NCI-H2171 treated with DMSO at 0.1 percent for 48 hours (cell line): ENCODE results near the gene PSMC3IP.

ENCODE experiments used
- DNase-seq: peaks from one replicate; lab custom pipeline; 2025; lab: John Stamatoyannopoulos, UW

PSMC3IP gene

GRCh38 chr17:42585353-42585752, 7.8 kb upstream of the PSMC3IP start:
- DNase-seq, result no peak

GRCh38 chr17:42584880-42585279, 7.4 kb upstream of the PSMC3IP start:
- DNase-seq, result no peak

- DNase-seq, result no peak
These were observed 4.3 kb upstream of the PSMC3IP start for GRCh38 chr17:42581744-42582270.

- DNase-seq, result no peak
These were observed 2.4 kb upstream of the PSMC3IP start for GRCh38 chr17:42579794-42580551.

DNA sequence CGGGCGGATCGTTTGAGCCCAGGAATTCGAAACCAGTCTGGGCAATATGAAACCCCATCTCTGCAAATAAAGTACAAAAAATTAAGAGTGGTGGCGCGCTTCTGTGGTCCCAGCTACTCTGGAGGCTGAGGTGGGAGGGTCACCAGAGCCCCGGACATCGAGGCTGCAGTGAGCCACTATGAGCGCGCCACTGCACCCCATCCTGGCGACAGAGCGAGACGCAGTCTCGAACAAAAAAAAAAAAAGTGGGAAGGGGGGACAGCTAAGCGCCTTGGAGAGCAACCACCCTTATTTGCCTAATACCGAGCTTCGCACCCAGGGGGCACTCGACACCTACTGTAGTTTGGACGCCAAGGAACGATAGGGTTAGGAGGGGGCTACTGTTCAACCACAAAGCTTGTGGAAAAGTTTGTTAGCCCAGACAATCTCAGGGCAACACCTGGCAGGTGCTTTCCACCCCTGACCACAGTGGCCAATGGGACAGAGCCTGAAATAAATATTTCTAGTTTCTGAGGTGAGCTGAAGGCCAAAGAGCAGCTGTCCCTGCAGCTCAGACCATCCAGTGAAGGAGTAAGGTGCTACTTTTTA, 847 bp upstream of the PSMC3IP start:
- peak; percentile 92 for DNase-seq

DNA sequence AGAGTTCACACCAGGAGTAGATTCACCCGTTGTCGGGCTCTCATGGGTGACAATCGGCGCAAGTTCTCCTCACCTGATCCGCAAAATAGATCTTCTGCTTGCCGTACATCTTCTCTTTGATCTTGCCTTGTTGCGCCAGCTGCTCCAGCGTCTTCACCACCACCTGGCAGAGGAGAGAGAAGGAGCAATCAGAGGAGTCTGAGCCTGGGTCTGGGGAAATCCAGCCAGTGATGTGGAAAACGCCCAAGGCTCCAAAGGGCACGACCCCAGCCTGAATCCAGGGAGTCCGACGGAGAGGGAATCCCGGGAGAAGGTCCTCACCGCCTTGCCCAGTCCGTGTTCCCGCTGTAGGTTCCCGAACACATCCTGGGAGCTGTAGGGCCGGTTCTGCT, 393 bp downstream of the PSMC3IP start:
- DNase-seq, result peak; percentile 63

- no peak for DNase-seq
These were observed 3.1 kb downstream of the PSMC3IP start for GRCh38 chr17:42574463-42574862.

- DNase-seq, result no peak
These were observed 4.4 kb downstream of the PSMC3IP start for GRCh38 chr17:42573095-42573494.

GRCh38 chr17:42571435-42572225, 5.9 kb downstream of the PSMC3IP start:
- DNase-seq, result no peak

DNA sequence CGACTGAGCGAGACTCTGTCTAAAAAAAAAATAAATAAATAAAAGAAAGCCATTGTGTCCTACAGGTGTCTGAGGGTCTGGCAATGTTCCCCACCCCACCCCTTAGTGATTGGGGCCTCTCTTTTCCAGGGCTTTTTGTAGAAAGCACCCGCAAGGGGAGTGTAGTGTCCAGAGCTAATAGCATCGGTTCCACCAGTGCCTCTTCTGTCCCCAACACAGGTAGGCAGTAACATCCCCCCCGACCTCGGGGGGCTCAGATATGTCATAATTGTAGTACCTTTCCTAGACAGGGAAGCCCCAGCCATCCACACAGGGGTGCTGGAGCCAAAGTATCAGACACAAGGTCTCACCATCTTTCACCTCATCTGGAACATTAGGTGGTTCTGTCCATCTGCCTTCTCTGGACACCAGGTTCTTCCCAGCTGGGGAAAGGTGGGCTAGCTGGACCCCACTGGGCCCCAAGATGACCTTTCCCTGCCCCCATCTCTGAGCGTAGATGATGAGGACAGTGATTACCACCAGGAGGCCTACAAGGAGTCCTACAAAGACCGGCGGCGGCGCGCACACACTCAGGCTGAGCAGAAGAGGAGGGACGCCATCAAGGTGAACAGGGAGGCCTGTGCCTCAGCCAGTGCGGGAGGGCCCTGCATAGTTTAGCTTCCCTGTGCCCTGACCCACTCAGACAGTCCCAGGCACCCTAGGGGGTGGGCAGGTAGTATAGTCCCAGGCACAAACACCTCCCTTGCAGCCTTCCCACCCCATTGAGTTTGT, 9.0 kb downstream of the PSMC3IP start:
- no peak for DNase-seq

DNA sequence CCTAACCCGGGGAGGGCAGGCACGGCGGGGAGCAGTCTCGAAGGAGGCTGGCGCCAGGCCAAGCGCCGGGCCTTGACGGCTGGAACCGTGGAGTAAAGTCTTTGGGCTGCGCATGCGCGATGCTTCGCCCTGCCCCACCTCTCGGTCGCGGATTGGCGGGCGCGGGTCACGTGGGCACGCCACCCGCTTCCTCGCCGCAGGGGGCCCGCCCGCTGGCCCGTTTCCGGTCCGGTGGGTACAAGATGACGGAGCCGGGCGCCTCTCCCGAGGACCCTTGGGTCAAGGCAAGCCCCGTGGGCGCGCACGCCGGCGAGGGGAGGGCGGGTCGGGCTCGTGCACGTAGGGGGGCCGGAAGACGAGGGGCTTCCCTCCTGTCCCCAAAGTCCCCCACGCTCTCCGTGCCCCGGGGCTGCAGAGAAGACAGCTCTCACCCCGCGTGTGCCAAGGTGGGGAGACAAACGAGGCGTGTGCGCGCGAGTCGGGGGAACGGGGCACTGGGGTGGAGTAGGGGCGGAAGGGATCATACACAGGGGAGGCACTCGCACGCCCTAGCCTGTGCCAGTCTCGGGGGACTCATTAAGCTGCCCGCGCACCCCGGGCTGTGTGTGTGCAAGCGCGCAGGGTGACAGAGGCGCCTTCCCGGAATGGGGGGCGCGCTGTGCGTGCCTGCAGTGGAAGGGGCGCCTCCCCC, 10.5 kb downstream of the PSMC3IP start, which contains the start of gene MLX:
Gene MLX, plus strand, starts transcription at position 218 of the 691 bp plus-strand sequence. Its CDS starts 25 bp downstream, at position 243.
- DNase-seq, result peak; percentile 91

- no peak for DNase-seq
These were observed 11.2 kb downstream of the PSMC3IP start for GRCh38 chr17:42566215-42566882.

- DNase-seq, result no peak
These were observed 11.9 kb downstream of the PSMC3IP start for GRCh38 chr17:42565523-42566214.

GRCh38 chr17:42564815-42565522, 12.6 kb downstream of the PSMC3IP start:
- no peak for DNase-seq

GRCh38 chr17:42563950-42564349, 13.6 kb downstream of the PSMC3IP start:
- DNase-seq, result no peak

DNA sequence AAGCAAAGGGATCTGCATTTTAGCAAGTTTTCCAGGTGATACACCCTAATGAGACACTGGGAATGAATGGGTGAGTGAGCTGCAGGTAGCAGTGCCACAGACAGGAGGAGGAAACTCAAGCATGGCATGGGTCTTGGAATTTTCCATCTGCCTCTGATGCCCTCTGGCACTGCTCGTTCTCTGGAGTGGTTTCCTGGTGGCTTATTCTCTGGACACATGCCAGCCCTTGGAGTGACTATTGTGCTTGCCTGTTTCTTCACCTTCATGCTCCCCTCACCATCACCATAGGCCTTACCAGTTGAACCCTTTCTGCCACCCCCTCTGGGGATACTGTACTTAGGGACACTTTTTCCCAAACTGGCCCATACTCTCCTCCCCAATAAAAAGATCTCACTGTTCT, 14.0 kb downstream of the PSMC3IP start:
- DNase-seq, result no peak

DNA sequence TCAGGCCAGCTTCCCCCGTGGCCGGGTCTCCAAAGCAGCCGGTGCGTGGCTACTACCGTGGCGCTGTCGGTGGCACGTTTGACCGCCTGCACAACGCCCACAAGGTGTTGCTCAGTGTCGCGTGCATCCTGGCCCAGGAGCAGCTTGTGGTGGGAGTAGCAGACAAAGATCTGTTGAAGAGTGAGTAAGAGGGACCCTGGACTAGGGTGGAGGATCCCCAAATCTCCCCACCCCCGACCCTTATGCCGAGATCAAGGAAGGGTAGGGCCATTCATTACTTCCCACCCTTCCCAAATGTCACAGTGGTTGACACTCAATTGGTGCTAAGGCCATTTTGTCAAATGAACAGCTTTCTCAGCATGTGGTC, 14.4 kb downstream of the PSMC3IP start:
- DNase-seq, result no peak

DNA sequence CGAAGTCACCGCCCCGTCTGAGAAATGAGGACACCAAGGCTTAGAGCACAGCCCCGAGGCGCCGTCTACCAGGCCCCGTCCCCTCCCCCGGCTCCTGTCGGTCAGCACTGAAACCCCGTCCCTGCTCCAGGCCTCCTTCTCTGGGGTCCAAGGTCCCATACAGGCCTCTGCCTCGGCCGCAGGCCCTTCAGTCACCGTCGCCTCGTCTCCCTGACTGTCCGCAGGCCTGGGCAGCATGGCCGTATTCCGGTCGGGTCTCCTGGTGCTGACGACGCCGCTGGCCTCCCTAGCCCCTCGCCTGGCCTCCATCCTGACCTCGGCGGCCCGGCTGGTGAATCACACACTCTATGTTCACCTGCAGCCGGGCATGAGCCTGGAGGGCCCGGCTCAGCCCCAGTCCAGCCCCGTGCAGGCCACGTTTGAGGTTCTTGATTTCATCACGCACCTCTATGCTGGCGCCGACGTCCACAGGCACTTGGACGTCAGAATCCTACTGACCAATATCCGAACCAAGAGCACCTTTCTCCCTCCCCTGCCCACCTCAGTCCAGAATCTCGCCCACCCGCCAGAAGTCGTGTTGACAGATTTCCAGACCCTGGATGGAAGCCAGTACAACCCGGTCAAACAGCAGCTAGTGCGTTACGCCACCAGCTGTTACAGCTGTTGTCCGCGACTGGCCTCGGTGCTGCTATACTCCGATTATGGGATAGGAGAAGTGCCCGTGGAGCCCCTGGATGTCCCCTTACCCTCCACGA, 15.0 kb downstream of the PSMC3IP start:
- DNase-seq, result no peak

DNA sequence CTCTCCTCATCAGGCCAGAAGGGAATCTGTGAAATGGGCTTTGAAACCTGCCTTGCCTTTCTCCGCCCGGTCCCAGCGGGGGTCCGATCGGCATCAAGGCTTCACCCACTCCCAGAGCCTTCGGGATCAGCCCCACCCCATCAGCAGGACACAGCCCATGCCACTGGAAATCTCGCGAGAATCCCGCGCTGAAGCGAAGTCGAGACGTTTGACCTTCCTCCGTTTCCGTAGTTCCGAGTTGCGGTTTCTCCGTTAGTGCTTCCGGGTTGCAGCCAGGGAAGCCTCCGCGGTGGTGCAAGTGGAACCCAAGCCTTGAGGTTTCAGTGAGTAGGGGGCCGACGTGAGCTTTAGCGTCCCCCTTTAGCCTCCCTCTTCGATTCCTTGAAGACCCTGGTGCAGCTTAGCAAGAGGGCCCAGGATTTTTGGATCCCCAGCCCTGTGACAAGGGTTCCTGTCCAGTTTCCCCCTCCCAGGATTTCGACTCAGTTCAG, 15.6 kb downstream of the PSMC3IP start, which contains the start of gene COASY:
Gene COASY, plus strand, starts transcription at position 252 of the 491 bp plus-strand sequence. CDS start 475 bp downstream, outside the sequence.
- peak; percentile 97 for DNase-seq
